ENCODE measurements around the gene ADGRG3.

The ADGRG3 gene, protein sequence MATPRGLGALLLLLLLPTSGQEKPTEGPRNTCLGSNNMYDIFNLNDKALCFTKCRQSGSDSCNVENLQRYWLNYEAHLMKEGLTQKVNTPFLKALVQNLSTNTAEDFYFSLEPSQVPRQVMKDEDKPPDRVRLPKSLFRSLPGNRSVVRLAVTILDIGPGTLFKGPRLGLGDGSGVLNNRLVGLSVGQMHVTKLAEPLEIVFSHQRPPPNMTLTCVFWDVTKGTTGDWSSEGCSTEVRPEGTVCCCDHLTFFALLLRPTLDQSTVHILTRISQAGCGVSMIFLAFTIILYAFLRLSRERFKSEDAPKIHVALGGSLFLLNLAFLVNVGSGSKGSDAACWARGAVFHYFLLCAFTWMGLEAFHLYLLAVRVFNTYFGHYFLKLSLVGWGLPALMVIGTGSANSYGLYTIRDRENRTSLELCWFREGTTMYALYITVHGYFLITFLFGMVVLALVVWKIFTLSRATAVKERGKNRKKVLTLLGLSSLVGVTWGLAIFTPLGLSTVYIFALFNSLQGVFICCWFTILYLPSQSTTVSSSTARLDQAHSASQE

DNA sequence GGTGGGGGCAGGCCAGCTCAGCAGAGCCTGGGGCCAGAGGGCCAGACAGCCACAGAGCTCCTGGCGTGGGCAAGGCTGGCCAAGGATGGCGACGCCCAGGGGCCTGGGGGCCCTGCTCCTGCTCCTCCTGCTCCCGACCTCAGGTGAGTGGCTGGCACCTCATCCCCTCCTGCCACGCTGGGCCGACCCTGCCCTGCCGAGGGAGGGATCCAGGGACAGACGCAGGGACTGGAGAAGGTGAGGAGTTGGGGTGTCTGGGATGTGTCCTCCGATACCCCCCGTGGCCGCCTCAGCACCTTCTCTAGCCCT is at the start of gene ADGRG3:
Gene ADGRG3, plus strand, starts transcription at position 44 of the 309 bp plus-strand sequence. Its CDS starts 42 bp downstream, at position 86.
- no peak for DNase-seq

GRCh38 chr16:57619133-57619605 is 48.9 kb upstream of the ADGRG3 start:
- DNase-seq, result no peak

GRCh38 chr16:57619606-57620334 is 48.3 kb upstream of the ADGRG3 start:
- no peak for DNase-seq

GRCh38 chr16:57620335-57621231 is 47.5 kb upstream of the ADGRG3 start:
- DNase-seq, result no peak

DNA sequence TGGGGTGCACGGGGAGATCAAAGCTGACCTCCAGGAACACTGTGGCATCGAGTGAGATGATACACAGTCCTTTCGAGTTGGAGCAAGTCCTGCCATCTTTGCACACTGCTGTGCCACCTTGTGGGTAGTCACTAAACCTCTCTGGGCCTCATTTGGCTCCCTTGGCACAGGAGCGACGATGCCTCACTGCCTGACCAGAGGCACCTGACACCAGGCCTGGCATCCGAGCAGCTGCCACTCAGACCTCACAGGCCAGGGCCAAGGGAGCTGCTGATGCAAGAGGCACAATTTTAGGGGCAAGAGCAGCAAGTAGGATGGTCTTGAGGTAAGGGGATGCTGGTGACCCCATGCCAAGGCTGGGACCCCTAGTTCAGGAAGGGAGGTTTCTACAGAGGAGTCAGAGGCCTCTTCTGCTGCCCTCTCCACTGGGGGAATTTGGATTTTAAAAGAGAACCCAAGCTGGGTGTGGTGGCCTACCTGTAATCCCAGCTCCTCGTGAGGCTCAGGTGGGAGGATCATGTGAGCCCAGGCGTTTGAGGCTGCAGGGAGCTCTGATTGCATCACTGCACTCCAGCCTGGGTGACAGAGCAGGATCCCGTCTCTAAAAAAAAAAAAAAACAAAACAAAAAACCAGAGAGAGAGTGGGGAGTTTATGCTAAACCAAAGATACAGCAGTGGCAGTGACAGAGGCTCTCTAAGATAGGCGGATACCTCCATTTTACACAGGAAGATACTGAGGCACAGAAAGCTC is 46.4 kb upstream of the ADGRG3 start:
- no peak for DNase-seq

- DNase-seq, result no peak
Observed at GRCh38 chr16:57622361-57623250, 45.5 kb upstream of the ADGRG3 start.

- DNase-seq, result no peak
Observed at GRCh38 chr16:57623251-57624043, 44.7 kb upstream of the ADGRG3 start.

DNA sequence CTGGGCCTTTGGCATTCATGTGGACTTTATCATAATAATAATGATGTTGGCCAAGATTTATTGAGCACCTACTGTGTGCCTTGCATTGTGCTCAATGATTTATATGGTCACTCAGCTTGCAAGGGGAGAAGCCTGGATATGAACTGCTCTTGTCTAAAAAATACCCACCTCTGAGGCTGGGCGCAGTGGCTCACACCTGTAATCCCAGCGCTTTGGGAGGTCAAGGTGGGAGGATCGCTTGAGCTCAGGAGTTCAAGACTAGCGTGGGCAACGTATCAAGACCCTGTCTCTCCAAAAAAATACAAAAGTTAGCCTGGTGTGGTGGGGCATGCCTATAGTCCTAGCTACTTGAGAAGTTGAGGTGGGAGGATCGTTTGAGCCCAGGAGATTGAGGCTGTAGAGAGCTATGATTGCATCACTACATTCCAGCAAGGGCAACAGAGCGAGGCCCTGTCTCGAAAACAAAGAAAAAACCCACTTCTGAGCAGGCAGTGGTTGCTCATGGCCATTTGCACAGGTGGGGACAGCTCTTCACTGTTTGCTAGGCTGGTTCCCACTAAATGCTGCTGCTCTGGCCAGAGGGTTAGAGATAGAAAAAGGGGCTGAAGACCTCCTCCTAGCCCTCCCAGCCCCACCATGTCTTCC is 43.9 kb upstream of the ADGRG3 start:
- no peak for DNase-seq

- no peak for DNase-seq
Observed at GRCh38 chr16:57624806-57625500, 43.2 kb upstream of the ADGRG3 start.

GRCh38 chr16:57626420-57627170 is 41.5 kb upstream of the ADGRG3 start:
- no peak for DNase-seq

DNA sequence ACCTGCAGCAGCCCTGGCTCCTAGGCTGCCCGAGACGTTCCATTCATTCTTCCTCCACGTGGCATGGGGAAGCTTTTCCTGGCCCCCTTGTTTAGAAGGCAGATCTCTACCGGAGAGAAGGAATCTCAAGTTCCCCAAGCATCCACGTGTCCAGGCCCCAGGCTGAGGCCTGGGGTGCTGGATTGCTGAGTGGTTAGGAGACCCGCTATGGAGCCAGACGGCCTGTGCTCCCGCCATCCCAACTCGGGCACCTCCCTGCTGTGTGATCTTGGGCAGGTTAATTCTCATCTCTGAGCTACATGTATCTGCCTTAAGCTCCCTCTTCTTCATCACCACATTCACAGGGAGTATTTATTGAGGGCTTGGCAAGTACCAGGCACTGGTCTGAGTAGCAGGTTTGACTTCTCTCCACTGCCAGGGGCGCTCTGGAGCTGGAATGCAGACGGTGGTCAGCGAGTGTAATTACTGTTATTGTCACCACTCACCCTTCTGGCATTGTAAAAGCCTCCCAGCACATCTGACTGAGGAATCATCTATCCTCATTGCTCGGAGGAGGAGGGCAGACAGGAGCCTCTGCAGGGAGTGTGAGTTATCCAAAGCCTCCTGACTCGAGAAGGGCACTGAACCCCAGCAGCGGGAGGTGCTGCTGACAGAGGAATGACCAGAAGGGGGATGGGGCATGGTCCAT is 40.8 kb upstream of the ADGRG3 start:
- DNase-seq, result no peak

- DNase-seq, result peak; percentile 75 to 81
Observed at GRCh38 chr16:57628008-57628781, 39.9 kb upstream of the ADGRG3 start, which contains the start of gene ADGRG1. Gene ADGRG1 (plus strand): TSS chr16:57628630. CDS start chr16:57650288, 21,658 bp downstream.

- no peak for DNase-seq
Observed at GRCh38 chr16:57628783-57629293, 39.3 kb upstream of the ADGRG3 start.

- no peak for DNase-seq
Observed at GRCh38 chr16:57629516-57630406, 38.3 kb upstream of the ADGRG3 start.

GRCh38 chr16:57630407-57630797 is 37.7 kb upstream of the ADGRG3 start:
- no peak for DNase-seq

Measured in activated T-cell treated with anti-CD3 and anti-CD28 coated beads, Interleukin-2, amount 50 U/mL, for 48 hours (primary cell).